Stimulated activated effector memory CD8-positive, alpha-beta T cell treated with anti-CD3 and anti-CD28 coated beads, Interleukin-12 subunit alpha, Interleukin-12 subunit beta, amount 100 ng/mL, for 72 hours (primary cell): Measurements from ENCODE around the gene PPP6C.
"Not testable (repeated sequence)": the region's sequence is repeated elsewhere in the genome, so short reads cannot be mapped to it uniquely, and the experiment has no call there.

Experiments used
- ATAC-seq: fragments of 150-1000 bp; cut with Tn5 transposase; 2 replicates; pipeline ENCODE4 v1.10.0; 2021
- DNase-seq, 2 donors: peaks; one replicate each; pipeline ENCODE4 v3.0.0; 2021 to 2022; ENCODE audit warnings: low spot score in 2 of 2
- H3K27ac Mint-ChIP-seq: one replicate; pipeline ENCODE4 v1.8.0; 2022; ENCODE audit warnings: mild to moderate bottlenecking, mixed read lengths
- H3K36me3 Mint-ChIP-seq: one replicate; pipeline ENCODE4 v1.8.0; 2022; ENCODE audit warnings: mild to moderate bottlenecking, mixed read lengths
- H3K4me1 Mint-ChIP-seq: one replicate; pipeline ENCODE4 v1.8.0; 2022; ENCODE audit warnings: mixed read lengths
- H3K4me3 Mint-ChIP-seq: one replicate; pipeline ENCODE4 v1.8.0; 2022; ENCODE audit warnings: mild to moderate bottlenecking, mixed read lengths
- H3K9me3 Mint-ChIP-seq: one replicate; pipeline ENCODE4 v1.8.0; 2022; ENCODE audit warnings: mixed read lengths

PPP6C gene

GRCh38 chr9:125137200-125137599 lies 52.4 kb downstream of the PPP6C start:
- peak in 1 of 2 donors; percentile 7 for DNase-seq
- no peaks in the 10 kb centered on the region for H3K36me3 Mint-ChIP-seq
- no peak overlapping the region for H3K27ac Mint-ChIP-seq
- H3K4me1 Mint-ChIP-seq = peaks cover 21% of the 10 kb centered on the region
- H3K4me3 Mint-ChIP-seq = no peak overlapping the region
- ATAC-seq = no peak
- no peaks in the 10 kb centered on the region for H3K9me3 Mint-ChIP-seq

GRCh38 chr9:125134976-125135375 lies 54.6 kb downstream of the PPP6C start:
- Mint-ChIP-seq H3K4me1 (peaks cover 17% of the 10 kb centered on the region), H3K9me3 (no peaks in the 10 kb centered on the region), H3K27ac (no peak overlapping the region), H3K36me3 (no peaks in the 10 kb centered on the region), H3K4me3 (no peak overlapping the region)
- ATAC-seq (no peak), DNase-seq (no peak)

- ATAC-seq (peak; percentile 95), DNase-seq (peak in 1 of 2 donors; percentile 62)
- Mint-ChIP-seq H3K9me3 (no peaks in the 10 kb centered on the region), H3K36me3 (no peaks in the 10 kb centered on the region), H3K27ac (peak overlapping the region; percentile 86), H3K4me3 (peak overlapping the region; percentile 34), H3K4me1 (peaks cover 17% of the 10 kb centered on the region)
Observed at GRCh38 chr9:125133403-125134329, 55.9 kb downstream of the PPP6C start.

DNA sequence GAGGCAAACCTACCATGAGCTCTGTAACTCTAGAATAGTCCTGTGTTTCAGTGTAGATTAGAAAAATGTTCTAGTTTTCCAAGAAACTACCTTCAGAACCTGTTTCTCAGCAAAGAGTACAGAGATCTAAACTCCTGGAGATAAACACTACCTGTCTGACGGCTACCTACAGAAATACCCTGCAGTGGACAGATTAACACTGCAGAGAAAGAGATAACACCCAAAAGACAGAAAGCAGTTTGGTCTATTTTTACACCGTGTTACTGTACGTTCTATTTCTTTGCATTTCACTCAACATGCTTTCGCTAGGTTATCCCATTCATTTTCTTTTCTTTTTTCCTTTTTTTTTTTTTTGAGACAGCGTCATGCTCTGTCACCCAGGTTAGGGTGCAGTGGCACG lies 57.8 kb downstream of the PPP6C start:
- Mint-ChIP-seq H3K27ac (no peak overlapping the region), H3K36me3 (no peaks in the 10 kb centered on the region), H3K9me3 (no peaks in the 10 kb centered on the region), H3K4me3 (no peak overlapping the region), H3K4me1 (peaks cover 22% of the 10 kb centered on the region)
- ATAC-seq (no peak), DNase-seq (no peak)

DNA sequence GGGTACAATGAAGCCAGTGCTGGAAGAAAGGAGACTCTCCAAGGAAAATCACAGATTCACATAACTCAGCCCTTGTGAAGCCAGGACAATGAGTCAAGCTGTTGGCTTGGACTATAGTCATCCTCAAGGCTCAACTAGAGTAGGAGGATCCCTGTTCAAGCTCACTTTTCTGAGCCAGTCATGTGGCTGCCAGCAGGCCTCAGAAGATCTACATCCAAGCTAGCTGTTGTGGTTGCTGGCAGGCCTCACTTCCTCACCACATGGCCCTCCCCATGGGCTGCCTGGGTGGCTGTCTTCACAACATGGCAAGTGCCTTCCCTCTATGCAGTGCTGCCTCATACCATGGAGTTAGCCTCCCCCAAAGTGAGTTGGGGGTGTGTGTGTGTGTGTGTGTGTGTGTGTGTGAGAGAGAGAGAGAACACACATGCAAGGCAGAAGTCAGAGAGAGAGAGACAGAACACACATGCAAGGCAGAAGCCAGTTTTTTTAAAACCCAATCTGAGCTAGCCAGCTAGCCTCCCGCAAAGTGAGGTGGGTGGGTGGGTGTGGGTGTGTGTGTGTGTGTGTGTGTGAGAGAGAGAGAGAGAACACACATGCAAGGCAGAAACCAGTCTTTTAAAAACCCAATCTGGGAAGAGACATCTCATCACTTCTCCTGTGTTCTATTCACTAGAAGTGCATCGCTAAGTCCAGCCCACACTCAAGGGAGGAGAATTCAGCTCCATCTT lies 63.4 kb downstream of the PPP6C start:
- Mint-ChIP-seq H3K4me3 (peak overlapping the region; percentile 52), H3K9me3 (no peaks in the 10 kb centered on the region)

DNA sequence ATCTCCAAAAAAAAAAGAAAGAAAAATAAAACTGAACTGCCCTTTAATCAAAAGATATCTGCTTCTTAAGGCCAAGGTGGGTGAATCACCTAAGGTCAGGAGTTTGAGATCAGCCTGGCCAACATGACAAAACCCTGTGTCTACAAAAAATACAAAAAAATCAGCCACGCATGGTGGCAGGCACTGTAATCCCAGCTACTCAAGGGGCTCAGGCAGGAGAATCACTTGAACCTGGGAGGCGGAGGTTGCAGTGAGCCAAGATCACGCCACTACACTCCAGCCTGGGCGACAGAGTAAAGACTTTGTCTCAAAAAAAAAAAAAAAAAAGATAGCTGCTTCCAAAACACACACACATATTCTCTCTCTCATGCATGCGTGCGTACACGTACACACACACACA lies 64.1 kb downstream of the PPP6C start:
- Mint-ChIP-seq H3K27ac (peak overlapping the region; percentile 92), H3K4me3 (peak overlapping the region; percentile 52), H3K9me3 (no peaks in the 10 kb centered on the region), H3K36me3 (peaks cover 7% of the 10 kb centered on the region), H3K4me1 (peaks cover 29% of the 10 kb centered on the region)
- DNase-seq (no peak), ATAC-seq (no peak)

More for the DNA sequence above, 63.4 kb downstream of the PPP6C start:
- ATAC-seq (peak; percentile 99), DNase-seq (peak; percentile 48 to 83)
- Mint-ChIP-seq H3K27ac (peak overlapping the region; percentile 92), H3K4me1 (peaks cover 23% of the 10 kb centered on the region), H3K36me3 (peaks cover 7% of the 10 kb centered on the region)

- DNase-seq (no peak), ATAC-seq (no peak)
- Mint-ChIP-seq H3K4me3 (no peak overlapping the region), H3K27ac (no peak overlapping the region), H3K4me1 (peaks cover 18% of the 10 kb centered on the region), H3K36me3 (peaks cover 4% of the 10 kb centered on the region), H3K9me3 (no peaks in the 10 kb centered on the region)
Observed at GRCh38 chr9:125121146-125121545, 68.5 kb downstream of the PPP6C start.

DNA sequence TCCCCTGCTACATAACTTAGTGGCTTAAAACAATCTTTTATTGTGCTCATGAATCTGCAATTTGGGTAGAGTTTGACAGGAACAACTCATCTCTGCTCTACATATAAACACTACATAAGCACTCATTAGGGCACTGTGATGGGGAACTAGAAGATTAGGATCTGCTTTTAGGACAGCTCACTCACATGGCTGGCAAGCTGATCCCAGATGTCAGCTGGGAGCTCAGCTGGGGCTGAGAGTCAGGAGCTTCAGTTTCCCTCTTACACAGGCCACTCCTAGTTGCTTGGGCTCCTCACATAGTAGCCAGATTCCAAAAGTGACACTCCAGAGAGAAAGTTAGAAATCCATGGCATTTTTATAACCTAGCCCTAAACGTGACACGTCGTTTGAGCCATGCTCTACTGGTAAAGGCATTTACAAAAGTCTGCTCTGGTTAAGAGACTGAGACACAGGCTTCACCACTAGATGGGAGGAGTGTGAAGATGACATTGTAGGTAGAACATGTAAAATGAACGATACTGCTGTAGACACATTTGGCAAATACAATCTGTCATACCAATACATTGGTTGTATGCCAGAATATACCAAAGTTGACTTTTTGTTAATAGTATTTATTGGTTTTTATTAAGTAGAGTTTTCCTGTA lies 69.8 kb downstream of the PPP6C start:
- Mint-ChIP-seq H3K36me3 (no peaks in the 10 kb centered on the region), H3K27ac (no peak overlapping the region), H3K4me1 (peaks cover 8% of the 10 kb centered on the region), H3K4me3 (no peak overlapping the region), H3K9me3 (no peaks in the 10 kb centered on the region)
- DNase-seq (no peak), ATAC-seq (peak; percentile 36)

DNA sequence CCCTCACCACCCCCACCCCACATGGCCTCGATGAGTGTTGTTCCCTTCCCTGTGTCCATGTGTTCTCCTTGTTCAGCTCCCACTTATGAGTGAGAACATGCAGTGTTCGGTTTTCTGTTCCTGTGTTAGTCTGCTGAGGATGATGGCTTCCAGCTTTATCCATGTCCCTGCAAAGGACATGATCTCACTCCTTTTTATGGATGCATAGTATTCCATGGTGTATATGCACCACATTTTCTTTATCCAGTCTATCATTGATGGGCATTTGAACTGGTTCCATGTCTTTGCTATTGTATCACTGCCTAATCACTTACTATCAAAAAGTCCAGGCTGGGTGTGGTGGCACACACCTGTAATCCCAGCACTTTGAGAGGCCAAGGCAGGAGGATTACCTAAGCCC lies 70.9 kb downstream of the PPP6C start:
- H3K4me1 Mint-ChIP-seq, DNase-seq, H3K27ac Mint-ChIP-seq, H3K4me3 Mint-ChIP-seq, H3K9me3 Mint-ChIP-seq, ATAC-seq, H3K36me3 Mint-ChIP-seq: not testable (repeated sequence)

- H3K36me3 Mint-ChIP-seq, ATAC-seq, H3K4me3 Mint-ChIP-seq, H3K9me3 Mint-ChIP-seq, H3K4me1 Mint-ChIP-seq, DNase-seq, H3K27ac Mint-ChIP-seq: not testable (repeated sequence)
Observed at GRCh38 chr9:125114503-125114902, 75.1 kb downstream of the PPP6C start.

DNA sequence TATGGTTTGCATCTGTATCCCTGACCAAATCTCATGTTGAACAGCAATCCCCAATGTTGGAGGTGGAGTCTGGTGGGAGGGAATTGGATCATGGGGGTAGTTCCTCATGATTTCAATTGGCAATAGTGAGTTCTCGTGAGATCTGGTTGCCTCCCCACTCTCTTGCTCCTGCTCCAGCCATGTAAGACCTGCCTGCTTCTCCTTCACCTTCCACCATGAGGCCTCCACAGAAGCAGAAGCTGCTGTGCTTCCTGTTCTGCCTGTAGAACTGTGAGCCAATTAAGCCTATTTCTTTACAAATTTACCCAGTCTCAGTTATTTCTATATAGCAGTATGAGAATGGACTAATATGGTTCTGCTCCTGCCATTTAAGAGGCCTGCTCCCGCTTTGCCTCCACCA lies 79.1 kb downstream of the PPP6C start:
- Mint-ChIP-seq H3K27ac (no peak overlapping the region), H3K4me1 (peaks cover 6% of the 10 kb centered on the region), H3K4me3 (no peak overlapping the region), H3K36me3 (no peaks in the 10 kb centered on the region), H3K9me3 (peaks cover 4% of the 10 kb centered on the region)
- DNase-seq = no peak
- ATAC-seq = no peak

DNA sequence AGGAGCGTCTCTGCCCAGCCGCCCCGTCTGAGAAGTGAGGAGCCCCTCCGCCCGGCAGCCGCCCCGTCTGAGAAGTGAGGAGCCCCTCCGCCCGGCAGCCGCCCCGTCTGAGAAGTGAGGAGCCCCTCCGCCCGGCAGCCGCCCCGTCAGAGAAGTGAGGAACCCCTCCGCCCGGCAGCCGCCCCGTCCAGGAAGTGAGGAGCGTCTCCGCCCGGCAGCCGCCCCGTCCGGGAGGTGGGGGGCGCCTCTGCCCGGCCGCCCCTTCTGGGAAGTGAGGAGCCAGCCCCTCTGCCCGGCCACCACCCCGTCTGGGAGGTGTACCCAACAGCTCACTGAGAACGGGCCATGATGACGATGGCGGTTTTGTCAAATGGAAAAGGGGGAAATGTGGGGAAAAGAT lies 81.1 kb downstream of the PPP6C start:
- not testable (repeated sequence) for ATAC-seq, H3K4me1 Mint-ChIP-seq, DNase-seq, H3K36me3 Mint-ChIP-seq, H3K4me3 Mint-ChIP-seq, H3K9me3 Mint-ChIP-seq, H3K27ac Mint-ChIP-seq

DNA sequence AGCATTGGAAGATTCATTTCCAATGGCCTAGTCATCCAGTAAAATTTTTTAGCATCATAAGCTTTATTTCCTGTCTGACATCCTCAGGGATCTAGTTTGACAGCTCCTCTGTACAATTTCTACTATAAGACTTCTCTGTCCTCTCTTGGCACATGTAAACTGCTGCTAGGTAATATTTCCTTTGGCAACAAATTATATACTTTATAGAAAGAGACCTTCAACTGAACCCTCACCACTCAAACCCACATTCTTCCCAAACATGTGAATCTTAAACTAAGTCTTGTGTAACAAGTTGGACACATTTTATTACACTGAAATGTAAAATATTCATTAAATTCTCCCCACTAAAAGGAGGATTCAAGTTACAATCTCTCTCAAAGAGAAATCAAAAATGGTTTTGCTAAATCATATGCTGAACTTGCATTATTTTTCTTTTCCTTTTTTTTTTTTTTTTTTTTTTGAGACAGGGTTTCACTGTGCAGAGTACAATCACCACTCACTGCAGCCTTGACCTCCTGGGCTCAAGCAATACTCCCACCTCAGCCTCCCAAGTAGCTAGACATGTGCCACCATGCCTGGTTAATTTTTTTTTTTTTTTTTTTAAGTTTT lies 83.2 kb downstream of the PPP6C start:
- ATAC-seq (no peak), DNase-seq (no peak)
- Mint-ChIP-seq H3K4me3 (no peak overlapping the region), H3K36me3 (no peaks in the 10 kb centered on the region), H3K27ac (no peak overlapping the region), H3K4me1 (peaks cover 10% of the 10 kb centered on the region), H3K9me3 (no peaks in the 10 kb centered on the region)

GRCh38 chr9:125103770-125104460 lies 85.7 kb downstream of the PPP6C start:
- H3K27ac Mint-ChIP-seq = no peak overlapping the region
- H3K9me3 Mint-ChIP-seq = no peaks in the 10 kb centered on the region
- ATAC-seq (no peak), DNase-seq (no peak)
- peaks cover 15% of the 10 kb centered on the region for H3K4me1 Mint-ChIP-seq
- H3K36me3 Mint-ChIP-seq = no peaks in the 10 kb centered on the region
- no peak overlapping the region for H3K4me3 Mint-ChIP-seq

- Mint-ChIP-seq H3K9me3 (no peaks in the 10 kb centered on the region), H3K4me1 (peaks cover 15% of the 10 kb centered on the region), H3K36me3 (no peaks in the 10 kb centered on the region), H3K4me3 (no peak overlapping the region), H3K27ac (no peak overlapping the region)
- ATAC-seq (no peak), DNase-seq (no peak)
Observed at GRCh38 chr9:125103021-125103420, 86.6 kb downstream of the PPP6C start.
